ENCODE data around the gene SCAMP1. TPM values are rescaled to one million over a fixed set of nuclear protein-coding genes. Genes with fewer than 3 reads are reported as not detected.

Gene SCAMP1
- total and polyA plus RNA-seq, 2 of the 13 experiments (the other 11 are each of a cell fraction or from before 2014, with no cell fraction given): 18.2 to 33.7 TPM

- peak; percentile 79 for TF ChIP-seq ZFP91 (CRISPR knock-in tag; IDR thresholded peaks at IDR 0.05; ENCODE audit: borderline replicate concordance)
- 0 out of 2 replicates have a peak, but pooled peaks have one; percentile 12 for TF ChIP-seq ZFP1 (CRISPR knock-in tag; IDR thresholded peaks at IDR 0.05)
- TF ChIP-seq ZBTB39 (CRISPR knock-in tag; IDR thresholded peaks at IDR 0.05): no peak
- 0 out of 2 replicates have a peak, but pooled peaks have one; percentile 86 for TF ChIP-seq ZNF83 (CRISPR knock-in tag; IDR thresholded peaks at IDR 0.05; ENCODE audit: borderline replicate concordance)
- peak; percentile 62; the same call in 1 of the 2 replicates for TF ChIP-seq NRL (CRISPR knock-in tag; IDR thresholded peaks at IDR 0.05; ENCODE audit: borderline replicate concordance)
- peak; percentile 51; the same call in 1 of the 2 replicates for TF ChIP-seq CTCF (CRISPR knock-in tag; IDR thresholded peaks at IDR 0.05)
- 0 out of 2 replicates have a peak, but pooled peaks have one; percentile 49 for TF ChIP-seq ZBTB8A (CRISPR knock-in tag; IDR thresholded peaks at IDR 0.05; ENCODE audit: borderline replicate concordance, low read depth)
- TF ChIP-seq BRD4 (CRISPR knock-in tag; IDR thresholded peaks at IDR 0.05): no peak
- no peak for TF ChIP-seq ZNF232 (CRISPR knock-in tag; IDR thresholded peaks at IDR 0.05; ENCODE audit: borderline replicate concordance)
- TF ChIP-seq MXI1 (IDR thresholded peaks at IDR 0.05; ENCODE audit: borderline replicate concordance, low read depth, low read length): peak; percentile 51; the same call in 1 of the 3 replicates
- TF ChIP-seq ZFY (CRISPR knock-in tag; IDR thresholded peaks at IDR 0.05): peak; percentile 59
- peak; percentile 87; the same call in 1 of the 2 replicates for TF ChIP-seq ZNF878 (CRISPR knock-in tag; IDR thresholded peaks at IDR 0.05)
- peak; percentile 23; the same call in 1 of the 2 replicates for TF ChIP-seq FOXP4 (CRISPR knock-in tag; IDR thresholded peaks at IDR 0.05)
- peak; percentile 79 for TF ChIP-seq TAF1 (CRISPR knock-in tag; IDR thresholded peaks at IDR 0.05)
- TF ChIP-seq FOXC1 (CRISPR knock-in tag; IDR thresholded peaks at IDR 0.05; ENCODE audit: borderline replicate concordance): peak; percentile 82; the same call in 1 of the 2 replicates
- peak; percentile 86 for TF ChIP-seq RBFOX2 (IDR thresholded peaks at IDR 0.05; ENCODE audit: low read depth, low read length)
- TF ChIP-seq ZNF446 (CRISPR knock-in tag; IDR thresholded peaks at IDR 0.05): peak; percentile 78; the same call in 1 of the 2 replicates
- 0 out of 2 replicates have a peak, but pooled peaks have one; percentile 41 for TF ChIP-seq FOXO4 (CRISPR knock-in tag; conservative IDR thresholded peaks at IDR 0.05)
- TF ChIP-seq RFX5 (IDR thresholded peaks at IDR 0.05; ENCODE audit: low read depth, low read length): no peak
Measured at GRCh38 chr5:78359831-78360673, at the start of gene SCAMP1 (continued).

All from HepG2 (cell line).